Measurements from ENCODE around the gene F9. TPM values are rescaled to one million over a fixed set of nuclear protein-coding genes. Genes with fewer than 3 reads are reported as not detected.

The F9 gene
- total and polyA plus RNA-seq, 2 of the 4 experiments (the other 2 are of a cell fraction) = not detected

- Histone ChIP-seq H3K27ac (ENCODE audit: insufficient read depth, low read length) (no peak overlapping the region), H4K5ac (ENCODE audit: low read depth, low read length) (no peak overlapping the region), H4K91ac (ENCODE audit: insufficient read depth, low read depth, low read length) (no peak overlapping the region), H3K9me3 (ENCODE audit: control insufficient read depth, insufficient read depth, low read length) (no peaks in the 10 kb centered on the region), H3K79me1 (ENCODE audit: low read depth in 1 of 2, low read length in 2 of 2) (no peaks in the 10 kb centered on the region), H4K20me1 (ENCODE audit: insufficient read depth, low read length) (no peaks in the 10 kb centered on the region), H3K27me3 (ENCODE audit: control insufficient read depth, insufficient read depth, low read length) (no peaks in the 10 kb centered on the region; the same call in 1 of the 2 replicates), H2BK5ac (ENCODE audit: low read depth, low read length, poor library complexity, severe bottlenecking) (no peak overlapping the region), H2BK20ac (ENCODE audit: low read depth, low read length) (no peak overlapping the region), H2AK5ac (ENCODE audit: low read depth, low read length) (no peak overlapping the region), H3K9ac (ENCODE audit: low read depth, low read length) (no peak overlapping the region), H2AK9ac (replicated peaks; ENCODE audit: low read depth, low read length, poor library complexity) (no peak overlapping the region), H3K9me1 (ENCODE audit: insufficient read depth, low read length) (no peaks in the 10 kb centered on the region), H3K18ac (ENCODE audit: low read depth, low read length) (no peak overlapping the region), H3K4me3 (ENCODE audit: insufficient read depth, low read depth, low read length) (no peak overlapping the region), H3K14ac (replicated peaks; ENCODE audit: low read depth, low read length) (no peak overlapping the region), H2BK15ac (ENCODE audit: low read depth, low read length) (no peak overlapping the region), H3K56ac (ENCODE audit: extremely low read depth, insufficient read depth, low read length) (no peak overlapping the region), H2AFZ (replicated peaks; ENCODE audit: low read length, poor library complexity) (no peak overlapping the region), H3K23ac (ENCODE audit: low read depth, low read length) (no peak overlapping the region), H2BK120ac (ENCODE audit: low read depth, low read length) (no peak overlapping the region), H3K36me3 (ENCODE audit: control insufficient read depth, insufficient read depth, low read length) (no peaks in the 10 kb centered on the region), H3K4ac (ENCODE audit: low read depth, low read length) (no peak overlapping the region), H4K8ac (ENCODE audit: low read depth in 2 of 2, low read length in 2 of 2) (no peak overlapping the region), H3K4me1 (ENCODE audit: control insufficient read depth, insufficient read depth, low read length) (no peaks in the 10 kb centered on the region), H3K4me2 (ENCODE audit: low read depth, low read length) (no peak overlapping the region)
- in situ Hi-C loops (cut with MboI; ENCODE audit: low sequenced_read_pairs) = no loop called here
- WGBS, 2 experiments (ENCODE audit: extremely low coverage in 2 of 2, insufficient read length in 1 of 2) = no CpG with 5 or more reads among the region's 9 CpGs
- POLR2A ChIA-PET (ENCODE audit: unreplicated experiment) = no interaction called here
- DNase-seq (peak; percentile 43), ATAC-seq (ENCODE audit: low read depth) (peak; percentile 82)
- TF ChIP-seq MXI1 (IDR thresholded peaks at IDR 0.05; ENCODE audit: borderline replicate concordance, low read depth, low read length) (no peak), RAD21 (IDR thresholded peaks at IDR 0.05; ENCODE audit: low read length) (peak; percentile 19), CTCF (conservative IDR thresholded peaks at IDR 0.05; ENCODE audit: low read depth, low read length) (peak; percentile 36; the same call in 1 of the 2 replicates)
- intact Hi-C loops (cut with micrococcal nuclease) = loop anchor here (1.0 to 10.0 kb wide), 3 partner anchors 415 to 784 kb away; no protein-coding TSS in a partner anchor
- CTCF ChIA-PET = interaction anchor here (0.7 kb wide), 1 partner anchor 18 kb away, joined by 3 read pairs; no protein-coding TSS in a partner anchor
- dilution Hi-C loops (cut with HindIII; ENCODE audit: low sequenced_read_pairs, unreplicated experiment) = no loop called here
- no TSS peak for BruUV-seq (replicated peaks)
Observed at GRCh38 chrX:139559383-139560042, 29.0 kb downstream of the F9 start.

All from IMR-90 (cell line).